HepG2 (cell line): ENCODE data around the gene CADPS.

Experiments
- FOXM1 ChIP-seq: sonication (generic); formaldehyde crosslinking; IDR thresholded peaks from 2 replicates; pipeline ENCODE4 v1.5.0; 2020; ENCODE audit warnings: missing genetic modification reagents
- LBX2 ChIP-seq: sonication (generic); formaldehyde crosslinking; IDR thresholded peaks from 2 replicates; pipeline ENCODE4 v1.5.0; 2020; ENCODE audit warnings: missing genetic modification reagents, mild to moderate bottlenecking, borderline replicate concordance
- POLR2A ChIP-seq, 2 experiments: IDR thresholded peaks; 2 replicates each; pipeline ENCODE4 v1.6.1; 2011; ENCODE audit warnings: low read depth in 2 of 2, low read length in 2 of 2, mild to moderate bottlenecking in 1 of 2, moderate library complexity in 1 of 2; ENCODE audit not compliant: insufficient read depth in 1 of 2

- no peak for TF ChIP-seq LBX2 (CRISPR knock-in tag)
- no peak for TF ChIP-seq FOXM1 (CRISPR knock-in tag)
- TF ChIP-seq POLR2A (IDR thresholded peaks at IDR 0.05; ENCODE audit: insufficient read depth in 1 of 2, low read depth in 2 of 2, low read length in 2 of 2) = no peak
Observed at GRCh38 chr3:62818347-62818746, 56.9 kb downstream of the CADPS start.
